ENCODE results near the gene SPATA13. TPM values are rescaled to one million over a fixed set of nuclear protein-coding genes. Genes with fewer than 3 reads are reported as not detected.
"Not testable (repeated sequence)": the region's sequence is repeated elsewhere in the genome, so short reads cannot be mapped to it uniquely, and the experiment has no call there.

SPATA13 gene
- total RNA-seq, 4 donors from 2014 or later = 20.0 to 47.4 (median 27.6) TPM

- Histone ChIP-seq H3K4me1 (peaks cover 6% of the 10 kb centered on the region in 2 donors), H3K9me3 (no peaks in the 10 kb centered on the region), H3K36me3 (no peaks in the 10 kb centered on the region), H3K27me3 (no peaks in the 10 kb centered on the region), H3K4me3 (no peak overlapping the region), H3K27ac (peak overlapping the region; percentile 71 to 72)
- intact Hi-C loops (cut with DNase I; ENCODE audit: low total_unique reads) = loop anchor here (10.0 kb wide), 1 partner anchor 151 kb away; no protein-coding TSS in a partner anchor
- peak; percentile 47 to 78 for DNase-seq
- TF ChIP-seq CTCF (IDR thresholded peaks at IDR 0.05) (peak in 1 of 4 experiments; percentile 4), POLR2A (IDR thresholded peaks at IDR 0.05) (peak; percentile 27 to 30)
Observed at GRCh38 chr13:24215732-24216131, 55.2 kb downstream of the SPATA13 start.

- intact Hi-C loops (cut with DNase I; ENCODE audit: low total_unique reads) = loop anchor here (10.0 kb wide), 1 partner anchor 151 kb away; no protein-coding TSS in a partner anchor
- no peak for DNase-seq
- no peaks in the 10 kb centered on the region for H3K36me3 ChIP-seq
- H3K9me3 ChIP-seq = no peaks in the 10 kb centered on the region
- H3K27ac ChIP-seq = peak overlapping the region; percentile 71 to 72
- peaks cover 6% of the 10 kb centered on the region in 2 donors for H3K4me1 ChIP-seq
- TF ChIP-seq POLR2A (IDR thresholded peaks at IDR 0.05) = no peak
- no peak overlapping the region for H3K4me3 ChIP-seq
- H3K27me3 ChIP-seq = no peaks in the 10 kb centered on the region
Observed at GRCh38 chr13:24216176-24216575, 55.7 kb downstream of the SPATA13 start.

GRCh38 chr13:24216779-24217178, 56.3 kb downstream of the SPATA13 start:
- not testable (repeated sequence) for H3K36me3 ChIP-seq, H3K4me3 ChIP-seq, H3K27me3 ChIP-seq, H3K9me3 ChIP-seq, DNase-seq, H3K4me1 ChIP-seq
- H3K27ac ChIP-seq = peak overlapping the region; percentile 71 to 72
- intact Hi-C loops (cut with DNase I; ENCODE audit: low total_unique reads) = loop anchor here (10.0 kb wide), 1 partner anchor 152 kb away; no protein-coding TSS in a partner anchor

- no peaks in the 10 kb centered on the region for H3K36me3 ChIP-seq
- TF ChIP-seq CTCF (IDR thresholded peaks at IDR 0.05) (no peak), POLR2A (IDR thresholded peaks at IDR 0.05) (no peak)
- H3K4me1 ChIP-seq = peaks cover 6% of the 10 kb centered on the region in 2 donors
- no peaks in the 10 kb centered on the region for H3K9me3 ChIP-seq
- intact Hi-C loops (cut with DNase I; ENCODE audit: low total_unique reads) = loop anchor here (10.0 kb wide), 1 partner anchor 153 kb away; no protein-coding TSS in a partner anchor
- no peaks in the 10 kb centered on the region for H3K27me3 ChIP-seq
- no peak for DNase-seq
- peak overlapping the region; percentile 61 to 72 for H3K27ac ChIP-seq
- no peak overlapping the region for H3K4me3 ChIP-seq
Observed at GRCh38 chr13:24217601-24218281, 57.2 kb downstream of the SPATA13 start.

GRCh38 chr13:24218338-24218737, 57.8 kb downstream of the SPATA13 start:
- no peak for TF ChIP-seq POLR2A (IDR thresholded peaks at IDR 0.05)
- no peak for TF ChIP-seq CTCF (IDR thresholded peaks at IDR 0.05)
- DNase-seq = no peak
- no peaks in the 10 kb centered on the region for H3K27me3 ChIP-seq
- peak overlapping the region; percentile 61 to 72 for H3K27ac ChIP-seq
- intact Hi-C loops (cut with DNase I; ENCODE audit: low total_unique reads) = loop anchor here (10.0 kb wide), 1 partner anchor 154 kb away; no protein-coding TSS in a partner anchor
- H3K4me1 ChIP-seq = peaks cover 6% of the 10 kb centered on the region in 2 donors
- no peaks in the 10 kb centered on the region for H3K9me3 ChIP-seq
- H3K36me3 ChIP-seq = no peaks in the 10 kb centered on the region
- H3K4me3 ChIP-seq = no peak overlapping the region

GRCh38 chr13:24218977-24219376, 58.5 kb downstream of the SPATA13 start:
- no peak for TF ChIP-seq POLR2A (IDR thresholded peaks at IDR 0.05)
- H3K27ac ChIP-seq = peak overlapping the region; percentile 39 to 72
- no peaks in the 10 kb centered on the region for H3K9me3 ChIP-seq
- no peaks in the 10 kb centered on the region for H3K36me3 ChIP-seq
- intact Hi-C loops (cut with DNase I; ENCODE audit: low total_unique reads) = loop anchor here (10.0 kb wide), 1 partner anchor 154 kb away; no protein-coding TSS in a partner anchor
- no peak overlapping the region for H3K4me3 ChIP-seq
- peaks cover 6% of the 10 kb centered on the region in 2 donors for H3K4me1 ChIP-seq
- no peaks in the 10 kb centered on the region for H3K27me3 ChIP-seq
- no peak for DNase-seq

Measured in uterus (tissue), 4 donors.